Thoracic aorta (tissue), 2 donors: ENCODE results near the gene NASP. TPM values are rescaled to one million over a fixed set of nuclear protein-coding genes. Genes with fewer than 3 reads are reported as not detected.

Source experiments
- ATAC-seq: fragments of 150-250 bp; one replicate; pipeline ENCODE4 v1.8.0; 2017; ENCODE audit warnings: low read depth; ENCODE audit not compliant: insufficient number of reproducible peaks, low FRiP score
- DNase-seq: peaks from one replicate; pipeline ENCODE4 v3.0.0-alpha.2; 2020; ENCODE audit warnings: low spot score
- H3K27ac ChIP-seq, 2 donors: fragments of 200-600 bp; sonication (generic); 1 replicate in 1 of 2; 2 replicates in 1 of 2; pipeline ENCODE4 v1.5.1; 2016; ENCODE audit warnings: mild to moderate bottlenecking in 2 of 2, moderate library complexity in 2 of 2
- H3K27me3 ChIP-seq: fragments of 200-600 bp; sonication (generic); replicated peaks from 2 replicates; pipeline ENCODE4 v1.6.0; 2016; ENCODE audit warnings: mild to moderate bottlenecking; ENCODE audit not compliant: insufficient read depth
- H3K36me3 ChIP-seq: fragments of 200-600 bp; sonication (generic); one replicate; pipeline ENCODE4 v1.5.1; 2016
- H3K4me1 ChIP-seq, 2 donors: fragments of 200-600 bp; sonication (generic); 1 replicate in 1 of 2; 2 replicates in 1 of 2; pipeline versions ENCODE4 v1.5.1 to v1.6.0; 2016; ENCODE audit warnings: low read depth in 2 of 2, mild to moderate bottlenecking in 1 of 2; ENCODE audit not compliant: control insufficient read depth in 1 of 2
- H3K4me3 ChIP-seq: fragments of 200-600 bp; sonication (generic); 2 replicates; pipeline ENCODE4 v1.5.1; 2016; ENCODE audit warnings: mild to moderate bottlenecking
- H3K9me3 ChIP-seq: fragments of 200-600 bp; sonication (generic); 2 replicates; pipeline ENCODE4 v1.5.1; 2016
- total RNA-seq, 2 donors: library from RNA; depleted of rRNA; stranded (reverse); fragments of >200 nt; gene quantifications; one replicate each; pipeline versions ENCODE4 v1.1.0 to v1.2.3, GENCODE V29; 2016
- TF ChIP-seq, protein P1 (sequence below): fragments of 200-600 bp; sonication (generic); IDR thresholded peaks from one replicate; pipeline ENCODE4 v1.5.1; 2019; ENCODE audit warnings: antibody characterized with exemption

NASP gene
- total RNA-seq, 2 donors from 2014 or later = 34.7 to 91.4 TPM

DNA sequence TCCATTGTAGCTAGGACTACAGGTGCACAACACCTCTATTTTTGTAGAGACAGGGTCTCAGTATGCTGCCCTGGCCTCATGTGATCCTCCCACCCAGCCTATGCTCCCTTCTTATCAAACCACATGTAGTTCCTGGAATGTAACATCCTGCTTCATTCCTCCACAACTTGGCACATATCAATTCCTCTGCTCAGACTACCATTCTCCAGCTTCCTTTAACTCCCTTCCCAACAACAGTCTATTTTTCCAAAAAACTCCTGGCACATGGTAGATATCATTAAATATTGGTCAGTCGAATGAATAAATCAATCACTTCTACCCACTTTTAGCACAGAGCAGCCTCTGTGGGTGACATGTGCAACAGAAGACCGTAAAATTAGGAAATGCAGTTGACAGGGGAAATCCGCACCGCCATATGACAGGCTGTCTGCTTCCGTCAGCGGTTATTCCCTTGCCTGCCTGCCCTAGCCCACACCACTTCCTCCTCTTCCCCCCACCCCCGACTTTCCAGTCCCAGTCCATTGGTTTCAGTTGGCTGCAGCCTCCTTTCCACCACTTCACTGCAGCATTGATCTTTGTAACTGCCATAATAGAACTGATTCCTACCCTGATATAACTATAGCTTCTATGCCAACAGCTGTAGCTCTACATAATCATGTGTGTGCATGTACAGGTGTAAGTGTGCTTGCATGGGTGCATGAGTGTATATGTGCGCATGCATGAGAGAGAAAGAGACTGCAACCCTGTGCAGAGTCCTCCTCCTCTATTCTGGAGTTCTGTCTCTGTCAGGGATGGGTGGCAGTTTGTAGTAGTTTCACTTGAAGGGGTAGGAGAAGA is 40.0 kb upstream of the NASP start:
- TF ChIP-seq, protein P1, sequence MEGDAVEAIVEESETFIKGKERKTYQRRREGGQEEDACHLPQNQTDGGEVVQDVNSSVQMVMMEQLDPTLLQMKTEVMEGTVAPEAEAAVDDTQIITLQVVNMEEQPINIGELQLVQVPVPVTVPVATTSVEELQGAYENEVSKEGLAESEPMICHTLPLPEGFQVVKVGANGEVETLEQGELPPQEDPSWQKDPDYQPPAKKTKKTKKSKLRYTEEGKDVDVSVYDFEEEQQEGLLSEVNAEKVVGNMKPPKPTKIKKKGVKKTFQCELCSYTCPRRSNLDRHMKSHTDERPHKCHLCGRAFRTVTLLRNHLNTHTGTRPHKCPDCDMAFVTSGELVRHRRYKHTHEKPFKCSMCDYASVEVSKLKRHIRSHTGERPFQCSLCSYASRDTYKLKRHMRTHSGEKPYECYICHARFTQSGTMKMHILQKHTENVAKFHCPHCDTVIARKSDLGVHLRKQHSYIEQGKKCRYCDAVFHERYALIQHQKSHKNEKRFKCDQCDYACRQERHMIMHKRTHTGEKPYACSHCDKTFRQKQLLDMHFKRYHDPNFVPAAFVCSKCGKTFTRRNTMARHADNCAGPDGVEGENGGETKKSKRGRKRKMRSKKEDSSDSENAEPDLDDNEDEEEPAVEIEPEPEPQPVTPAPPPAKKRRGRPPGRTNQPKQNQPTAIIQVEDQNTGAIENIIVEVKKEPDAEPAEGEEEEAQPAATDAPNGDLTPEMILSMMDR = no peak
- Histone ChIP-seq H3K4me3 (peak overlapping the region; percentile 19), H3K27me3 (no peaks in the 10 kb centered on the region), H3K36me3 (no peaks in the 10 kb centered on the region), H3K4me1 (no peaks in the 10 kb centered on the region), H3K9me3 (no peaks in the 10 kb centered on the region), H3K27ac (no peak overlapping the region)
- no peak for ATAC-seq
- DNase-seq = no peak

DNA sequence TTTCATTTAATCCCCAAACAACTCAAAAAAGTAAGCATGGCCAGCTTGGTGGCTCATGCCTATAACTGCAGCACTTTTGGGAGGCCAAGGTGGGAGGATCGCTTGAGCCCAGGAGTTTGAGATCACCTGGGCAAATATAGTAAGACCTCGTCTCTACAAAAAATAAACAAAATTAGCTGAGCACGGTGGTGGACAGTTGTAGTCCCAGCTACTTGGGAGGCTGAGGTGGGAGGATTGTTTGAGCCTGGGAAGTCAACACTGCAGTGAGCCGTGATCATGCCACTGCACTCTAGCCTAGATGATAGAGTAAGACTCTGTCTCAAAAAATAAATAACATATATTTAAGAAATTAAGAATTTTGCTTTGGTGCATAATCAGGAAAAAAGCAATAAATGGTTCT is 39.3 kb upstream of the NASP start:
- no peak overlapping the region for H3K4me3 ChIP-seq
- no peaks in the 10 kb centered on the region for H3K27me3 ChIP-seq
- no peak for ATAC-seq
- H3K9me3 ChIP-seq = no peaks in the 10 kb centered on the region
- TF ChIP-seq, protein P1 = no peak
- no peaks in the 10 kb centered on the region for H3K4me1 ChIP-seq
- DNase-seq = no peak
- H3K36me3 ChIP-seq = no peaks in the 10 kb centered on the region
- no peak overlapping the region for H3K27ac ChIP-seq

DNA sequence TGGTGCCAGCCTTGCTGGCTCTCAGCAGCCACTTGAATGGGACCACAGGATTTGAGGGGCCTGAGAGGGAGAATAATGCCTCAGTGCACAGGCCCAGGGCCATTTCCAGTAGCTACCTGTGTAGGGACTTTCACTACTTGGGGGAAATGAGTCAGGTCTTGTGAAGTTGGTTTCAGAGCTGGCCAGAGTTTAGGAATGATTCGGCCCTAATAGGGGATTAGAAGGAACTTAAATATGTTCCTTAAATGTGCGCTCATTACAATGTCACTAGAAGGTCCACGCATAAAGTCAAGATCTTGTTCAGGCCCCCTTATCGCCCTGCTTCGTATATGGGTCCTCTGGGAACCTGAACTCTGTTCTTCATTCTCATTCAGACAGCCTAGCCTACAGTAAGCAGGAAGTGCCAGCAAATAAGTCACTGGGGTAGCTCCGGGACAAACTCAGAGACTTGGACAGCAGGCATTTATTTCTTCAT is 38.8 kb upstream of the NASP start:
- H3K27ac ChIP-seq = no peak overlapping the region
- ATAC-seq = no peak
- TF ChIP-seq, protein P1 = no peak

DNA sequence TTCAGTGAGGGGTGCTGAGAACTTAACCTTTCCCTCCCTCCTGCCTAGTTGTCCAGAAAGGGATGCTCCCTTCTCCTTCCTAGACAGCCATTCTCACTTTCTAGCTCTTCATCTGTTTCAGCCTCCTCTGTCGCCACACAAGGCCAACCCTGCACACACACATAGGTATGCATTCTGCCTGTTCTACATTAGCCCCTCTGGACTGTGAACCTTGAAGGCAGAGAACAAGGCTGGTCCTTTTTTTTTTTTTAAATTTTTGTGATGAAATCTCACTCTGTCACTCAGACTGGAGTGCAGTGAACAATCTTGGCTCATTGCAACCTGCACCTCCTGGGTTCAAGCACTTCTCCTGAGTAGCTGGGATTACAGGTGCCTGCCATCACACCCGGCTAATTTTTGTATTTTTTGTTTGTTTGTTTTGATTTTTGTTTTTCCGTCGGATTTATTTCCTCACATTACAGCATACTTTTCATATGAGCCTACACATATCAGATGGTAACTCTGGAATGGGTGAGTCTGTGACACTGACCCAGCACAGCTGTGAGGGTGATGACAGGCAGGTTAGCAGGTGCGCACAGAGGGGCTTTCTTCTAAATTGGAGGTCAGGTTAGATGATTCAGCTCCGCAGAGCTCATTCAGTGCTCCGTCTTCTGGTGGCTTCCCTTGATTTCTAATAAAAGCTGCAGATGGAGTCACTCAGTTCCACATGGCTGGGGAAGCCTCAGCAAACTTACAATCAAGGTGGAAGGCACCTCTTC is 38.1 kb upstream of the NASP start:
- no peak for DNase-seq
- peaks cover 0 to 5% of the 10 kb centered on the region in 2 donors for H3K4me1 ChIP-seq
- TF ChIP-seq, protein P1 = no peak

More for the DNA sequence above, 38.8 kb upstream of the NASP start:
- no peaks in the 10 kb centered on the region for H3K36me3 ChIP-seq
- H3K4me1 ChIP-seq = peaks cover 0 to 2% of the 10 kb centered on the region in 2 donors
- H3K9me3 ChIP-seq = no peaks in the 10 kb centered on the region
- DNase-seq = no peak
- no peak overlapping the region for H3K4me3 ChIP-seq
- no peaks in the 10 kb centered on the region for H3K27me3 ChIP-seq

More for the DNA sequence above, 38.1 kb upstream of the NASP start:
- Histone ChIP-seq H3K9me3 (no peaks in the 10 kb centered on the region), H3K27ac (no peak overlapping the region), H3K4me3 (no peak overlapping the region), H3K27me3 (no peaks in the 10 kb centered on the region), H3K36me3 (no peaks in the 10 kb centered on the region)
- no peak for ATAC-seq
